PFSK-1 (cell line): ENCODE data around the gene NRG3.

Experiments used
- FOXP2 ChIP-seq: optimal IDR thresholded peaks from 2 replicates; pipeline ENCODE3; 2011; ENCODE audit warnings: borderline replicate concordance, control low read depth, inconsistent platforms; ENCODE audit not compliant: insufficient read depth; ENCODE audit errors: extremely low read length, extremely low read depth
- POLR2AphosphoS5 ChIP-seq: IDR thresholded peaks from 2 replicates; pipeline ENCODE4 v1.6.1; 2012; ENCODE audit warnings: low read depth, mild to moderate bottlenecking, control low read depth, low read length, moderate library complexity
- SIN3A ChIP-seq: IDR thresholded peaks from 2 replicates; pipeline ENCODE4 v1.6.1; 2012; ENCODE audit warnings: mild to moderate bottlenecking, low read length, moderate library complexity, borderline replicate concordance; ENCODE audit not compliant: insufficient read depth
- TAF1 ChIP-seq: IDR thresholded peaks from 2 replicates; pipeline ENCODE4 v1.6.1; 2012; ENCODE audit warnings: low read length, control low read depth, borderline replicate concordance; ENCODE audit not compliant: insufficient read depth
- TF ChIP-seq, protein P1 (sequence below), 2 experiments: IDR thresholded peaks; 2 replicates each; pipeline versions ENCODE4 v1.6.1 to v1.8.0; 2011 to 2012; ENCODE audit warnings: low read depth in 2 of 2, low read length in 2 of 2, control low read depth in 1 of 2, inconsistent platforms in 1 of 2, mild to moderate bottlenecking in 1 of 2, moderate library complexity in 1 of 2; ENCODE audit not compliant: insufficient read depth in 1 of 2

The NRG3 gene

DNA sequence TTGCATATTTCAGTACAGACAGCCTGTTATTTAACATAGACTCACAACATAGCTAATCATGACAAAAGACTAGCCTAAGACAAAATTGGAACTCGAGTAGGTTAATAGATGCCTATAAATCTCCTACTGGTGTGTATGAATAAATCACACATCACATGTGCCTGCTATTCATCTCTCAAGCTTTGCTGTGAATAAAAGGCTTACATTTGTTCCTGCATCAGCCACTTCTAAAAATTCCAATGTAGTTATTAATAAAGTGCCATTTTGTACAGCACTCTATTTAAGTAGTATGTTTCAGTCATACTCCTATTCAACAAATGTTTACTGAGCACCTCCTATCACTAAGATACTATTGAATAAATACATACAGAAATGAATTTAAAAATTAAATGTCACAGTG, 486.3 kb downstream of the NRG3 start:
- TF ChIP-seq, protein P1, sequence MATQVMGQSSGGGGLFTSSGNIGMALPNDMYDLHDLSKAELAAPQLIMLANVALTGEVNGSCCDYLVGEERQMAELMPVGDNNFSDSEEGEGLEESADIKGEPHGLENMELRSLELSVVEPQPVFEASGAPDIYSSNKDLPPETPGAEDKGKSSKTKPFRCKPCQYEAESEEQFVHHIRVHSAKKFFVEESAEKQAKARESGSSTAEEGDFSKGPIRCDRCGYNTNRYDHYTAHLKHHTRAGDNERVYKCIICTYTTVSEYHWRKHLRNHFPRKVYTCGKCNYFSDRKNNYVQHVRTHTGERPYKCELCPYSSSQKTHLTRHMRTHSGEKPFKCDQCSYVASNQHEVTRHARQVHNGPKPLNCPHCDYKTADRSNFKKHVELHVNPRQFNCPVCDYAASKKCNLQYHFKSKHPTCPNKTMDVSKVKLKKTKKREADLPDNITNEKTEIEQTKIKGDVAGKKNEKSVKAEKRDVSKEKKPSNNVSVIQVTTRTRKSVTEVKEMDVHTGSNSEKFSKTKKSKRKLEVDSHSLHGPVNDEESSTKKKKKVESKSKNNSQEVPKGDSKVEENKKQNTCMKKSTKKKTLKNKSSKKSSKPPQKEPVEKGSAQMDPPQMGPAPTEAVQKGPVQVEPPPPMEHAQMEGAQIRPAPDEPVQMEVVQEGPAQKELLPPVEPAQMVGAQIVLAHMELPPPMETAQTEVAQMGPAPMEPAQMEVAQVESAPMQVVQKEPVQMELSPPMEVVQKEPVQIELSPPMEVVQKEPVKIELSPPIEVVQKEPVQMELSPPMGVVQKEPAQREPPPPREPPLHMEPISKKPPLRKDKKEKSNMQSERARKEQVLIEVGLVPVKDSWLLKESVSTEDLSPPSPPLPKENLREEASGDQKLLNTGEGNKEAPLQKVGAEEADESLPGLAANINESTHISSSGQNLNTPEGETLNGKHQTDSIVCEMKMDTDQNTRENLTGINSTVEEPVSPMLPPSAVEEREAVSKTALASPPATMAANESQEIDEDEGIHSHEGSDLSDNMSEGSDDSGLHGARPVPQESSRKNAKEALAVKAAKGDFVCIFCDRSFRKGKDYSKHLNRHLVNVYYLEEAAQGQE (IDR thresholded peaks at IDR 0.05; ENCODE audit: insufficient read depth in 1 of 2, low read depth in 2 of 2, low read length in 2 of 2): no peak
- TF ChIP-seq POLR2AphosphoS5 (no peak), SIN3A (no peak), TAF1 (no peak), FOXP2 (no peak)

GRCh38 chr10:82377608-82378007, 502.6 kb downstream of the NRG3 start:
- TF ChIP-seq SIN3A: no peak
- TF ChIP-seq FOXP2: no peak
- TF ChIP-seq, protein P1 (IDR thresholded peaks at IDR 0.05; ENCODE audit: insufficient read depth in 1 of 2, low read depth in 2 of 2, low read length in 2 of 2): no peak
- TF ChIP-seq POLR2AphosphoS5: no peak
- no peak for TF ChIP-seq TAF1

GRCh38 chr10:82378146-82378545, 503.2 kb downstream of the NRG3 start:
- TF ChIP-seq SIN3A (no peak), POLR2AphosphoS5 (no peak), TAF1 (no peak), FOXP2 (no peak)
- TF ChIP-seq, protein P1 (IDR thresholded peaks at IDR 0.05; ENCODE audit: insufficient read depth in 1 of 2, low read depth in 2 of 2, low read length in 2 of 2): no peak

GRCh38 chr10:82383350-82383749, 508.4 kb downstream of the NRG3 start:
- no peak for TF ChIP-seq SIN3A
- no peak for TF ChIP-seq FOXP2
- no peak for TF ChIP-seq POLR2AphosphoS5

DNA sequence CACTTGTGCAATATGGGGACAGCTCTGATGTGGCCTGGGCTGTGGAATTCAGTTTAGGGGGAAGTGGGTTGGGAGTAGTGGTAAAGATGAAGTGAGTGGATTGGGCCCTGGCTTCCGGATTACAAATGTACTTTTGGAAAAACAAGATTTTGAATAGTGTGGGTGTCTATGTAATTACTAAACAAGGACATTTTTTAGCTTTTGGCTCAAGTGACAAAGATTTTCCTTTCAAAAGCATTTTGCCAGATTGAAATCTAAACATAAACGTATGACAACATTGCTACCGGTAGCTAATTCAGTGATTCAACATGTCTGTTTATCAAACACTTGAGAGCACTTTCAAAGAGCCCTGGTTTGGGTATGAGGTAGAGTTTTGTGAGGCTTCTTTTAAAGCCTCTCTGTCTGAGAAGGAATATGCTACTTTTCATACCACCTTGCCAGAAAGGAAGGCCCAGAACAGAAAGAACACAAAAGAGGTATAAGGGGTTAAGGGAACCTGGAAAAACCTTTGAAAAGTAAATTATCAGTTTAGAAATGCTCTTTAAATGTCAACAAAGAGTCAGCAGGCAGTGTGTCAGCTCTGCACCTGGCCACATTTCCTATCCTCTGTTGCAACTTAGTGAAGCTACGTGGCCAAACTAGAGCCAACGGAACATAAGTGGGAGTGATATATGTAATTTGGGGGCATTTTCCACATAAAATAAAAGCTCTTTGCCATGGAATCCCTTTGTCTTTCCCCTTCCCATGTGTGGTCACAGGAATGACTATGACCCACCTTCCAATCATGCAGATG, 516.1 kb downstream of the NRG3 start:
- TF ChIP-seq, protein P1 (IDR thresholded peaks at IDR 0.05; ENCODE audit: insufficient read depth in 1 of 2, low read depth in 2 of 2, low read length in 2 of 2): no peak
- no peak for TF ChIP-seq FOXP2
- no peak for TF ChIP-seq SIN3A
- no peak for TF ChIP-seq TAF1
- no peak for TF ChIP-seq POLR2AphosphoS5
